Measurements from ENCODE around the gene GRM5.

GRM5 gene

DNA sequence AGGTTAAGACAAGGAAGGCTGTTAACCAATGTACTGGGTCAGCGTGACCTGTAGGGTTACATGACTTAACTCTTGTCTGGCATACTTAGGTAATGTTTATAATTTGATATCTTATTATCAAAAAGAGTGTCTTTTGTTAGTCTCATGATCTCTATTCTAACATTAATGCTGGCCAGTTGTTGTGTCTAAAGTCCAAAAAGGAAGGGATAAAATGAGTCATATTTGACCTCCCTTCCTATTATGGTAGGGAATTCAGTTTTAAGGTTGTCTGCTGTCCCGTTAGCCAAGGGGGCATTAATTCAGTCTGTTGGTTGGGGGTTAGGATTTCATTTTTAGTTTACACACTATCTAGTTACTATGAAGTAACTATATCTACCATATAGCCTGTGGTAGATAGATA, 364.0 kb downstream of the GRM5 start:
- Histone ChIP-seq H3K4me3 (ENCODE audit: low read length) (no peak overlapping the region), H3K79me2 (ENCODE audit: low read length) (no peaks in the 10 kb centered on the region), H3K27me3 (ENCODE audit: low read depth, low read length) (no peaks in the 10 kb centered on the region), H4K20me1 (ENCODE audit: insufficient read depth, low read length) (no peaks in the 10 kb centered on the region), H3K36me3 (replicated peaks; ENCODE audit: low read depth, low read length) (no peaks in the 10 kb centered on the region), H2AFZ (ENCODE audit: low read depth, low read length) (no peak overlapping the region), H3K9ac (ENCODE audit: low read length) (no peak overlapping the region), H3K9me3 (ENCODE audit: insufficient read depth, low read length) (no peaks in the 10 kb centered on the region), H3K27ac (ENCODE audit: low read length) (no peak overlapping the region), H3K4me1 (ENCODE audit: low read length) (no peaks in the 10 kb centered on the region), H3K4me2 (ENCODE audit: low read length) (no peak overlapping the region)
- TF ChIP-seq, protein P1, sequence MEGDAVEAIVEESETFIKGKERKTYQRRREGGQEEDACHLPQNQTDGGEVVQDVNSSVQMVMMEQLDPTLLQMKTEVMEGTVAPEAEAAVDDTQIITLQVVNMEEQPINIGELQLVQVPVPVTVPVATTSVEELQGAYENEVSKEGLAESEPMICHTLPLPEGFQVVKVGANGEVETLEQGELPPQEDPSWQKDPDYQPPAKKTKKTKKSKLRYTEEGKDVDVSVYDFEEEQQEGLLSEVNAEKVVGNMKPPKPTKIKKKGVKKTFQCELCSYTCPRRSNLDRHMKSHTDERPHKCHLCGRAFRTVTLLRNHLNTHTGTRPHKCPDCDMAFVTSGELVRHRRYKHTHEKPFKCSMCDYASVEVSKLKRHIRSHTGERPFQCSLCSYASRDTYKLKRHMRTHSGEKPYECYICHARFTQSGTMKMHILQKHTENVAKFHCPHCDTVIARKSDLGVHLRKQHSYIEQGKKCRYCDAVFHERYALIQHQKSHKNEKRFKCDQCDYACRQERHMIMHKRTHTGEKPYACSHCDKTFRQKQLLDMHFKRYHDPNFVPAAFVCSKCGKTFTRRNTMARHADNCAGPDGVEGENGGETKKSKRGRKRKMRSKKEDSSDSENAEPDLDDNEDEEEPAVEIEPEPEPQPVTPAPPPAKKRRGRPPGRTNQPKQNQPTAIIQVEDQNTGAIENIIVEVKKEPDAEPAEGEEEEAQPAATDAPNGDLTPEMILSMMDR (IDR thresholded peaks at IDR 0.05; ENCODE audit: low read depth, low read length) = no peak
- TF ChIP-seq EZH2phosphoT487 (IDR thresholded peaks at IDR 0.05; ENCODE audit: low read depth) = no peak

DNA sequence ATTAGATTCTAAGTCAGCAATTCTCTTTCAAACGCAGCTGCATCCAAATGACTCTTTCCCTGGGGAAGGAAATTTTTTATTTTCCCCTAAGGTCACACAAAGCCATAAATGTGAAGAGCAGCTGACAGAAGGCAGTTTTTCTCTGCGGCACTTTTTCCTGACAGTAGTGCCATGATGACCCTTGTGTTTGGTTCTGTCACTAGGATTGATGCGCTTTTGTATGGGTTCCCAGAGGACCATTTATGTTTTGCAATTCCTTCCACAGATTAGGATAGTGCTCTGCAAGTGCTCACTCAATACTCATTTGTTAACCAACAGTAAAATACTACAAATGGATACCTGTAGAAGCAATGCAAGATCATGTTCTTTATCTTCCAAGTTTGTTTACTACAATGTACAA, 368.6 kb downstream of the GRM5 start:
- no peak overlapping the region for H3K27ac ChIP-seq (ENCODE audit: low read length)
- no peak overlapping the region for H2AFZ ChIP-seq (ENCODE audit: low read depth, low read length)
- no peaks in the 10 kb centered on the region for H3K9me3 ChIP-seq (ENCODE audit: insufficient read depth, low read length)
- peaks cover 3% of the 10 kb centered on the region; the same call in 1 of the 2 replicates for H3K27me3 ChIP-seq (ENCODE audit: low read depth, low read length)
- no peaks in the 10 kb centered on the region for H3K4me1 ChIP-seq (ENCODE audit: low read length)
- no peaks in the 10 kb centered on the region for H3K79me2 ChIP-seq (ENCODE audit: low read length)
- H3K4me2 ChIP-seq (ENCODE audit: low read length) = no peak overlapping the region
- no peaks in the 10 kb centered on the region for H4K20me1 ChIP-seq (ENCODE audit: insufficient read depth, low read length)
- TF ChIP-seq, protein P1 (IDR thresholded peaks at IDR 0.05; ENCODE audit: low read depth, low read length) = no peak
- TF ChIP-seq EZH2phosphoT487 (IDR thresholded peaks at IDR 0.05; ENCODE audit: low read depth) = no peak
- no peaks in the 10 kb centered on the region for H3K36me3 ChIP-seq (replicated peaks; ENCODE audit: low read depth, low read length)
- H3K4me3 ChIP-seq (ENCODE audit: low read length) = no peak overlapping the region
- H3K9ac ChIP-seq (ENCODE audit: low read length) = no peak overlapping the region

DNA sequence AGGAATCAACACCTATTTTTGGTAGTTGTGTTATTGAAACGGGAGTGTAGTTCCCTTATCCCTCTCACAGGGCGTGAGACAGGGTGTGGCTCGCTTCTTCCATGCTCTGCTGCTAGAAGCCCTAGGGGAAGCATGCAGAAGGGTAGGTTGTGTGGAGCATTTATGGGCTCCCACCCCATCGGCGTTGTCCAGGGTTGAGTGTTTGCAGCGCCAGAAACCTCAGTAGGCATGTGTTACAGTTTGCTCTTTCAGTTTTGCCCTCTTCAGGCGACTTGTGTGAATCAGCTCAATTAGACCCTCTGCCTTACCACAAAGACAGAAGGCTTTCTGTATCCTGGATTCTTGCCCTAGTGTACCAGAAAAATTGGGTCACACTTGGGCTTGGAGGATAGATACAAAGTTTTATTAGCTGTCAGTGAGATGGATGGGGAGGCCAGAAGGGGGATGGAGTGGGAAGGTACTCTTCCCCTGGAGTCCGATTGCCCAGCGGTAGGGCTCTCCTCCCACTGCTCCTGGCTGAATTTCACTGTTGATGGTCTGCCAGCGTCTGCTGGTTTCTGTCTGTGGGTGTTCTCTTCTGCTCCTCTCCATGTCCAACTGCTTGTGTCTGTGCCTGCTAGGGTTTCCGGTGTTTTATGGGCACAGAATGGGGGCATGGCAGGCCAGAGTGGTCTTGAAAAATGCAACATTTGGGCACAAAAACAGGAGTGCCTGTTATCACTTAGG, 369.9 kb downstream of the GRM5 start:
- Histone ChIP-seq H3K9me3 (ENCODE audit: insufficient read depth, low read length) (no peaks in the 10 kb centered on the region), H3K4me2 (ENCODE audit: low read length) (no peak overlapping the region)

DNA sequence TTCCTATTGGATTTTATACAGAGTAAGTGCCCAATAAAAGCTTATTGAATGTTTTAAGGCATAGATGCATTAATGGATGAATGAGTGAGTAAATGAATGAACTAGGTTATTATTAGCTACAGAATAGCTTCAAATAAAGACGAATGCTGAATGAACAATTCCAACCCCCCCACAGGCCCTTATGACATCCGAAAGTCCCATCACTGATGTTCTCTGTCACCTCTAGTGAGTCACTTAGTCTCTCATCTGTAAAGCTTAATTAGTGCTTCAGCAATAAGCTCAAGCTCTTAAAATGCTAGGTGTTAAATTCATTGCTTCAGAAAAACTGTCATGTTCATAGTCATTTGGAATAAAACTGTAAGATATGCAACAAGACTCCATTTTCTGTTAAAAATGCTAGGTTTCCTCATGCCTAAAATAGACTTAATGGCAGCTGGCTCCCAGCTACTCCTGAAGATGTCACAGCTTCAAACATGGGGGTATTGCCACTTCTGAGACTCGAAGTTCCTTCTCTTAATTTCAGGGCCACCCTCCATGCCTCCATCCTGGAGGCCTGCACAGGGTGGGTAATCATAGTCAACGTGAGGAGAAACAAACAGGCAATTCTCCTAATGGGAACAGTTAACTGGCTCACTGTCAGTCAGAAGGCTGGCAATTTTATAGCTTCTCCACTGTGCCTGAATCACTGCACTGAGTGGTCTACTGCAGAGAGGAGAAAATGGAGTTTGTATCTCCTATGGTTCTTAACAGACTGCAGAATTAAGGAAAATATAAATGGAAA, 373.3 kb downstream of the GRM5 start:
- Histone ChIP-seq H3K27me3 (ENCODE audit: low read depth, low read length) (peaks cover 3% of the 10 kb centered on the region; the same call in 1 of the 2 replicates), H3K4me3 (ENCODE audit: low read length) (no peak overlapping the region), H3K9me3 (ENCODE audit: insufficient read depth, low read length) (no peaks in the 10 kb centered on the region), H4K20me1 (ENCODE audit: insufficient read depth, low read length) (no peaks in the 10 kb centered on the region), H3K27ac (ENCODE audit: low read length) (no peak overlapping the region), H3K79me2 (ENCODE audit: low read length) (no peaks in the 10 kb centered on the region), H2AFZ (ENCODE audit: low read depth, low read length) (no peak overlapping the region), H3K4me2 (ENCODE audit: low read length) (no peak overlapping the region), H3K4me1 (ENCODE audit: low read length) (no peaks in the 10 kb centered on the region), H3K36me3 (replicated peaks; ENCODE audit: low read depth, low read length) (no peaks in the 10 kb centered on the region), H3K9ac (ENCODE audit: low read length) (no peak overlapping the region)
- no peak for TF ChIP-seq EZH2phosphoT487 (IDR thresholded peaks at IDR 0.05; ENCODE audit: low read depth)
- TF ChIP-seq, protein P1 (IDR thresholded peaks at IDR 0.05; ENCODE audit: low read depth, low read length) = no peak

More for the DNA sequence above, 369.9 kb downstream of the GRM5 start:
- no peak overlapping the region for H3K9ac ChIP-seq (ENCODE audit: low read length)
- no peaks in the 10 kb centered on the region for H3K36me3 ChIP-seq (replicated peaks; ENCODE audit: low read depth, low read length)
- no peaks in the 10 kb centered on the region for H4K20me1 ChIP-seq (ENCODE audit: insufficient read depth, low read length)
- TF ChIP-seq, protein P1 (IDR thresholded peaks at IDR 0.05; ENCODE audit: low read depth, low read length) = no peak
- no peak for TF ChIP-seq EZH2phosphoT487 (IDR thresholded peaks at IDR 0.05; ENCODE audit: low read depth)
- no peak overlapping the region for H3K27ac ChIP-seq (ENCODE audit: low read length)
- no peaks in the 10 kb centered on the region for H3K4me1 ChIP-seq (ENCODE audit: low read length)
- H2AFZ ChIP-seq (ENCODE audit: low read depth, low read length) = no peak overlapping the region
- H3K27me3 ChIP-seq (ENCODE audit: low read depth, low read length) = peaks cover 3% of the 10 kb centered on the region; the same call in 1 of the 2 replicates
- no peaks in the 10 kb centered on the region for H3K79me2 ChIP-seq (ENCODE audit: low read length)
- no peak overlapping the region for H3K4me3 ChIP-seq (ENCODE audit: low read length)
